ENCODE results near the gene MLEC.

MLEC gene

DNA sequence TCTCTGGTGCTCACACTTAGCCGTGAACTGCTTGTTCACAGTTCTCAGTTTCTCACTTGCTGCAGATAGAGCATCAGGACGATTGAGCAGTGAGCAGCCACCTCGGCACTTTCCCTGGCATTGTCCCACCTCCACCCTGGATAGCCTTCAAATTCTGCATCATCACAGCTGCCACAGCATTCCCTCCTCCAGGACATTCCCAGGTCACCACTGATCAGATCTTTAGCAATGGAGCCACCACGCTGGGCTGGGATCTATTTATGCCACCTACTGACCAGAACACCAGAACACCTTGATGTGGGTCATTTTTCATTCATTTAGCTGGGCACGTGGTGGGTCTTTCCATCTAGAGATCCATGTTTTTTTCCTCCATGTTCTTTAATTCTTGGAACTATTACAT, 62.3 kb downstream of the MLEC start:
- no peak for DNase-seq

DNA sequence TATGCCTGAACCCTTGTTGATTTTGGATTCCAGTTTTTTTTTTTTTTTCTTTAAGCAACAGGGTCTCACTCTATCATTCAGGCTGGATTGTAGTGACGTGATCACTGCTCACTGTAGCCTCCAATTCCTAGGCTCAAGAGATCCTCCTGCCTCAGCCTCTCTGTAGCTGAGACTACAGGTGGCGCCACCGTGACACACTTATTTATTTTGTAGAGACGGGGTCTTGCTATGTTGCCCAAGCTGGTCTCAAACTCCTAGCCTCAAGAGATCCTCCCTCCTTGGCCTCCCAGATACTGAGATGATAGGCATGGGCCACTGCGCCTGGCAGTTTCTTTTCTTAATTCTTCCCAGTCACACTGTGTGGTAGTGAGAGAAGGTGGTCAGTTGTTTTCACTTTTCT, 63.9 kb downstream of the MLEC start:
- no peak for DNase-seq

DNA sequence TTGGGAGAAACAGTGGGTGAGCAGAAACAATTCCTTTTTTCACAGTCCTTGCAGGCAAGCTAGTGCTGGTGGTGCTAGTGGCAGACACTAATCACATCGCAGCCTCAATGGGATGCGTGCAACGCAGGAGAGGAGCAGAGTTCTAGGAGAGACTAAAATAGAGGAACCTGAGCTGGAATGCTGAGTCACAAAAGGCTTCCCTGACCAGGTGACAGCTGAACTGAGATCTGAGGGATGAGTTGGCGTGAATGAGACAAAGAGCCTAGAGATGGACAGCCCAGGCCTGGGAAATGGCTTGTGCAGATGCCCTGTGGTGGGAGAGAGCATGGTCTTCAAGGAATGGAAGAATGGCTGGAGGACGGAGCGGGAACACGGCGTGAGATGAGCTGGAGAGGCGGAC, 64.4 kb downstream of the MLEC start:
- no peak for DNase-seq

Data from activated CD4-positive, alpha-beta T cell treated with anti-CD3 and anti-CD28 coated beads, Interleukin-2, Interleukin-6, amounts not matched to agents 100 ng/mL and 50 ng/mL, durations not matched to agents 16 hours and 8 hours (primary cell).